ENCODE data around the gene STRIP1. TPM values are rescaled to one million over a fixed set of nuclear protein-coding genes. Genes with fewer than 3 reads are reported as not detected.

The STRIP1 gene
- total and polyA plus RNA-seq, 10 of the 15 experiments (the other 5 are each of a cell fraction or from before 2014, with no cell fraction given), result 6.3 to 26.6 (median 18.0) TPM

GRCh38 chr1:110040548-110040947, 6.1 kb downstream of the STRIP1 start:
- TF ChIP-seq STAT1 (conservative IDR thresholded peaks at IDR 0.05) (no peak), CEBPZ (IDR thresholded peaks at IDR 0.05; ENCODE audit: low read depth, low read length) (no peak), NFYA (IDR thresholded peaks at IDR 0.05; ENCODE audit: borderline replicate concordance, low read depth, low read length) (no peak), PML (IDR thresholded peaks at IDR 0.05; ENCODE audit: low read length) (no peak), BCL11A (IDR thresholded peaks at IDR 0.05; ENCODE audit: low read depth, low read length) (no peak), EED (IDR thresholded peaks at IDR 0.05; ENCODE audit: low read depth) (no peak), PRDM15 (CRISPR knock-in tag; IDR thresholded peaks at IDR 0.05) (no peak), SREBF1 (IDR thresholded peaks at IDR 0.05; ENCODE audit: low read length) (no peak), GABPA (IDR thresholded peaks at IDR 0.05; ENCODE audit: low read depth) (no peak), SUZ12 (IDR thresholded peaks at IDR 0.05; ENCODE audit: unreplicated experiment) (no peak), IRF3 (IDR thresholded peaks at IDR 0.05) (no peak), PAX8 (IDR thresholded peaks at IDR 0.05) (no peak), ZNF384 (IDR thresholded peaks at IDR 0.05; ENCODE audit: borderline replicate concordance, low read depth, low read length) (no peak)
- Histone ChIP-seq H3K4me2 (ENCODE audit: control insufficient read depth, insufficient read depth) (no peak overlapping the region), H3K4me1 (ENCODE audit: control insufficient read depth, insufficient read depth, low read length) (peaks cover 8% of the 10 kb centered on the region), H3K9me3 (replicated peaks; ENCODE audit: control insufficient read depth, insufficient read depth, low read length) (no peaks in the 10 kb centered on the region), H3K4me3 (no peak overlapping the region), H3K27ac (ENCODE audit: control insufficient read depth, insufficient read depth) (no peak overlapping the region), H3K27me3 (replicated peaks in 1 of 2; ENCODE audit: control insufficient read depth in 2 of 2, insufficient read depth in 2 of 2, low read length in 1 of 2) (no peaks in the 10 kb centered on the region), H2AFZ (ENCODE audit: control insufficient read depth, low read depth, low read length) (no peak overlapping the region), H3K9ac (ENCODE audit: control insufficient read depth, insufficient read depth, low read length) (no peak overlapping the region), H3K79me2 (ENCODE audit: control insufficient read depth, insufficient read depth, low read length) (peaks cover 9% of the 10 kb centered on the region), H4K20me1 (ENCODE audit: control insufficient read depth, insufficient read depth) (no peaks in the 10 kb centered on the region; the same call in 1 of the 2 replicates), H3K36me3 (ENCODE audit: control insufficient read depth in 2 of 2, insufficient read depth in 2 of 2, low read length in 1 of 2) (peaks cover 31 to 41% of the 10 kb centered on the region in 2 experiments)
- ChIA-PET POLR2A (interaction anchor here (0.8 kb wide), 1 partner anchor 427 kb away, joined by 3 read pairs; no protein-coding TSS in a partner anchor), RAD21 (ENCODE audit: unreplicated experiment) (no interaction called here), SMC1A (ENCODE audit: uncharacterized antibody, unreplicated experiment) (no interaction called here), CTCF (interaction anchor here (0.8 to 4.1 kb wide), 3 partner anchors 11 to 20 kb away, joined by 3 to 21 read pairs (median 4); no protein-coding TSS in a partner anchor)
- no peak for ATAC-seq
- DNase-seq (ENCODE audit: low read depth, low spot score), result no peak
- 82% methylated on average over 4 of the region's 4 CpGs for WGBS (ENCODE audit: insufficient coverage, insufficient replicate concordance, low lambda C conversion rate, missing lambda C conversion rate)
- intact Hi-C loops (cut with micrococcal nuclease; ENCODE audit: unreplicated experiment) (no loop called here), in situ Hi-C loops (cut with MboI) (no loop called here)
- no TSS peak for BruUV-seq (replicated peaks)
- FAIRE-seq, result no peak
